Osteoblast (primary cell): Measurements from ENCODE around the gene COL20A1. TPM values are rescaled to one million over a fixed set of nuclear protein-coding genes. Genes with fewer than 3 reads are reported as not detected.
"Not testable (repeated sequence)": the region's sequence is repeated elsewhere in the genome, so short reads cannot be mapped to it uniquely, and the experiment has no call there.

ENCODE experiments used
- DNase-seq: peaks from one replicate; pipeline ENCODE4 v3.0.0; 2011; ENCODE audit warnings: low spot score, mixed read lengths; ENCODE audit not compliant: insufficient read length; ENCODE audit errors: missing footprints
- H2AFZ ChIP-seq: 2 replicates; pipeline ENCODE4 v1.6.0; 2011; ENCODE audit warnings: mild to moderate bottlenecking, low read length
- H3K27ac ChIP-seq: 2 replicates; pipeline ENCODE4 v1.5.1; 2011; ENCODE audit warnings: mild to moderate bottlenecking, low read depth, low read length, moderate library complexity
- H3K27me3 ChIP-seq: 2 replicates; pipeline ENCODE4 v1.6.0; 2012; ENCODE audit warnings: mild to moderate bottlenecking, control low read depth, inconsistent platforms, low read length, moderate library complexity; ENCODE audit not compliant: insufficient read depth
- H3K36me3 ChIP-seq: 2 replicates; pipeline ENCODE4 v1.5.1; 2011; ENCODE audit warnings: mild to moderate bottlenecking, low read length, control low read depth, moderate library complexity; ENCODE audit not compliant: insufficient read depth
- H3K4me1 ChIP-seq: 2 replicates; pipeline ENCODE4 v1.5.1; 2011; ENCODE audit warnings: mild to moderate bottlenecking, low read length, control low read depth, moderate library complexity; ENCODE audit not compliant: insufficient read depth
- H3K4me2 ChIP-seq: 2 replicates; pipeline ENCODE4 v1.6.0; 2011; ENCODE audit warnings: mild to moderate bottlenecking, low read length; ENCODE audit not compliant: insufficient read depth
- H3K4me3 ChIP-seq: fragments of 200-600 bp; sonication (generic); 3 replicates; pipeline ENCODE4 v1.5.1; 2012; ENCODE audit warnings: mild to moderate bottlenecking, low read length, inconsistent platforms; ENCODE audit not compliant: insufficient read depth
- H3K79me2 ChIP-seq: 2 replicates; pipeline ENCODE4 v1.6.0; 2012; ENCODE audit warnings: mild to moderate bottlenecking, low read length, control low read depth, inconsistent platforms; ENCODE audit not compliant: insufficient read depth
- H3K9me3 ChIP-seq: 2 replicates; pipeline ENCODE4 v1.5.1; 2011; ENCODE audit warnings: low read depth, low read length, control low read depth
- H4K20me1 ChIP-seq: 2 replicates; pipeline ENCODE4 v1.6.0; 2012; ENCODE audit warnings: mild to moderate bottlenecking, low read length, control low read depth; ENCODE audit not compliant: insufficient read depth
- total RNA-seq: library from RNA; depleted of rRNA; stranded (reverse); fragments of >200 nt; gene quantifications from 2 replicates; pipeline ENCODE4 v1.2.3, GENCODE V29; 2012
- TF ChIP-seq, protein P1 (sequence below): IDR thresholded peaks from 2 replicates; pipeline ENCODE4 v1.5.1; 2011; ENCODE audit warnings: mild to moderate bottlenecking, low read depth, low read length, moderate library complexity; ENCODE audit errors: extremely low read depth

COL20A1 gene
- total RNA-seq, 1 donor = not detected

DNA sequence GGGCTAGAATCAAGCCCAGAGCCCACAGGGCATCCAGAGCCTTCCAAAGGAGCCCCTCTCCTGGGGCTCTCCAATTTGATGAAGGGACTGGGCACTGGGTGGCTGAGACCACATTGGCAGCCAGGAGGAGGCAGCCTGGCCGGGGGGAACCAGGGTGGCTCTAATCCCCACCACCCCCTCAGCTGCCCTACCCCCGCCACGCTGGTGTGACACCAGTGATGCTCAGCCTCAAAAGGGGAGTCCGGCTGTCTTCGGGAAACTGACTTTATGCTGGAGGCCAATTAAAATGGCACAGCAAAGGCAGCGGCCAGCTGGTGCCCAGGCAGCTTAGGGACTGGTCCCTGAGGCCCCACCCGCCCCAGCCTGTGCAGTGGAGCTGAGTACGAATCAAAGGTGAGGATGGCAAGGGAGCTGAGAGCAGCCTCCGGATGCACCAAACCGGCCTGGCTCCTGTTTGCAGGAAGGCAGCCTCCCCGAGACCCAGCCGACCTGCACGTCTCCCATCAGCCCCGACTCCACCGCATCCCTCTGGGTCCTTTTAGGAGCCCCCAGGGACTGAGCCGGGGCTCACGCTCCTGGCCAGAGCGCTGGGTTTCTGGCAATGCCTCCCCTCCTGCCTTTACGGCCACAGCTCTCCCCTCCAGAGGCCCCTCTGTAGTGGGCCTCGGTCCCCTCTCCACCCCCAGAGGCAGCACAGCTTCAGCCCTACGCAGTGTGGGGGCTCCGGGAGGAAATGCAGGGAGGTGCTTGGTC lies 39.7 kb downstream of the COL20A1 start:
- H4K20me1 ChIP-seq = no peaks in the 10 kb centered on the region
- peaks cover 5% of the 10 kb centered on the region for H3K4me1 ChIP-seq
- no peaks in the 10 kb centered on the region for H3K36me3 ChIP-seq
- no peak overlapping the region for H2AFZ ChIP-seq
- H3K27me3 ChIP-seq = peaks cover 14% of the 10 kb centered on the region
- no peak overlapping the region for H3K4me3 ChIP-seq
- H3K79me2 ChIP-seq = no peaks in the 10 kb centered on the region
- H3K9me3 ChIP-seq = peaks cover 3% of the 10 kb centered on the region
- TF ChIP-seq, protein P1, sequence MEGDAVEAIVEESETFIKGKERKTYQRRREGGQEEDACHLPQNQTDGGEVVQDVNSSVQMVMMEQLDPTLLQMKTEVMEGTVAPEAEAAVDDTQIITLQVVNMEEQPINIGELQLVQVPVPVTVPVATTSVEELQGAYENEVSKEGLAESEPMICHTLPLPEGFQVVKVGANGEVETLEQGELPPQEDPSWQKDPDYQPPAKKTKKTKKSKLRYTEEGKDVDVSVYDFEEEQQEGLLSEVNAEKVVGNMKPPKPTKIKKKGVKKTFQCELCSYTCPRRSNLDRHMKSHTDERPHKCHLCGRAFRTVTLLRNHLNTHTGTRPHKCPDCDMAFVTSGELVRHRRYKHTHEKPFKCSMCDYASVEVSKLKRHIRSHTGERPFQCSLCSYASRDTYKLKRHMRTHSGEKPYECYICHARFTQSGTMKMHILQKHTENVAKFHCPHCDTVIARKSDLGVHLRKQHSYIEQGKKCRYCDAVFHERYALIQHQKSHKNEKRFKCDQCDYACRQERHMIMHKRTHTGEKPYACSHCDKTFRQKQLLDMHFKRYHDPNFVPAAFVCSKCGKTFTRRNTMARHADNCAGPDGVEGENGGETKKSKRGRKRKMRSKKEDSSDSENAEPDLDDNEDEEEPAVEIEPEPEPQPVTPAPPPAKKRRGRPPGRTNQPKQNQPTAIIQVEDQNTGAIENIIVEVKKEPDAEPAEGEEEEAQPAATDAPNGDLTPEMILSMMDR = no peak
- H3K4me2 ChIP-seq = no peak overlapping the region
- DNase-seq = no peak
- no peak overlapping the region for H3K27ac ChIP-seq

DNA sequence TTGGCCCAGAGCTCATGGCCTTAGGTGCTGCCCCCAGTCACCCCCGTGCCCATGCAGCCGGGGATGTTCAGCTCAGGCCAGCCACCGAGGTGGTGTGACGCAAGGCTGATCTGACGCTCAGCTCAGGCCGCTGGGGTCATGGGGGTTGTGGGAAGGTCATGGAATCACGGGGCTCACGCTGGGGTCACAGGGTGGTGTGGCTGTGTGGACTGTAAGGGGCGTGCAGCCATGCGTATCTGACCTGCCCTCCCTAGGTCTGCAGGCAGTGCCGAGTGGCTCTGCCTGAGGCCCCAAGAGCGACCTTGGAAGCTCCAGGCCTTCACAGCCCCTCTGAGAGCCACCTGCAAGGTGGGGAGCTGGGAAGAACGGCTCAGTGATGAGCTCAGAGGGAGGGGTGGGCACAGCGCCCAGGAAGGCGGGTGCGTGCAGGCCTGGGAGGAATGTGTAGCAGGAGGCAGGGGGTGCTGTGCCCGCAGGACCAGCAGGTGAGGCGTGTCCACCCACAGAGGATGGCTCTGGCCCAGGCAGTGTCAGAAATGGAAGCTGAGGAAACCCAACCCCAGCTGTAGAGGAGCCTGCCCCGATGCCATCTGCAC lies 40.4 kb downstream of the COL20A1 start:
- no peak overlapping the region for H2AFZ ChIP-seq
- peaks cover 14% of the 10 kb centered on the region for H3K27me3 ChIP-seq
- no peak for DNase-seq
- H3K9me3 ChIP-seq = peaks cover 3% of the 10 kb centered on the region
- no peaks in the 10 kb centered on the region for H4K20me1 ChIP-seq
- H3K4me2 ChIP-seq = no peak overlapping the region
- no peak overlapping the region for H3K4me3 ChIP-seq
- H3K36me3 ChIP-seq = no peaks in the 10 kb centered on the region
- peaks cover 12% of the 10 kb centered on the region for H3K4me1 ChIP-seq
- H3K79me2 ChIP-seq = no peaks in the 10 kb centered on the region
- no peak overlapping the region for H3K27ac ChIP-seq
- TF ChIP-seq, protein P1 = no peak

DNA sequence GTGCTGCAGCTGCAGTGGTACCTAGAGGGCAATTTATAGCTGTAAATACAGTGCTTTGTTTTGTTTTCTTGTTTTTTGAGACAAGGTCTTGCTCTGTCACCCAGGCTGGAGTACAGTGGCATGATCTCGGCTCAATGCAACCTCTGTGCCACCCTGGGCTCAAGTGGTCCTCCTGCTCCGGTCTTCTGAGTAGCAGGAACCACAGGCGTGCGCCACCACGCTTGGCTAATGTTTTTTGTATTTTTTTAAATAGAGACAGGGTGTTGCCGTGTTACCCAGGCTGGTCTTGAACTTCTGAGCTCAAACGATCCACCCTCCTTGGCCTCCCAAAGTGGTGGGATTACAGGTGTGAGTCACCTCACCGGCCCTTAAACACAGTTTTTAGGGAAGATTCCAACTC lies 41.4 kb downstream of the COL20A1 start:
- no peak for DNase-seq
- no peak overlapping the region for H2AFZ ChIP-seq
- peaks cover 3% of the 10 kb centered on the region for H3K9me3 ChIP-seq
- no peak overlapping the region for H3K4me2 ChIP-seq
- H3K27ac ChIP-seq = no peak overlapping the region
- TF ChIP-seq, protein P1 = no peak
- peaks cover 13% of the 10 kb centered on the region for H3K4me1 ChIP-seq
- no peaks in the 10 kb centered on the region for H4K20me1 ChIP-seq
- H3K27me3 ChIP-seq = peaks cover 17% of the 10 kb centered on the region
- no peak overlapping the region for H3K4me3 ChIP-seq
- H3K79me2 ChIP-seq = no peaks in the 10 kb centered on the region
- no peaks in the 10 kb centered on the region for H3K36me3 ChIP-seq

DNA sequence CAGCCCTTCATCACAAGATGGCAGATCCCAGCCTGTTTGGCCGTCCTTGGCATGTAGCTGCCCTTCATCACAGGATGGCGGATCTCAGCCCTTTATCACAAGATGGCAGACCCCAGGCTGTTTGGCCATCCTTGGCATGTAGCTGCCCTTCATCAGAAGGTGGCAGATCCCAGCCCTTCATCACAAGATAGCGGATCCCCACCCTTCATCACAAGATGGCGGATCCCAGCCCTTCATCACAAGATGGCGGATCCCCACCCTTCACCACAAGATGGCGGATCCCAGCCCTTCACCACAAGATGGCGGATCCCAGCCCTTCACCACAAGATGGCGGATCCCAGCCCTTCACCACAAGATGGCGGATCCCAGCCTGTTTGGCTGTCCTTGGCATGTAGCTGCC lies 42.1 kb downstream of the COL20A1 start:
- H3K4me3 ChIP-seq, H3K36me3 ChIP-seq, H3K79me2 ChIP-seq, H3K4me2 ChIP-seq, H4K20me1 ChIP-seq, H3K27ac ChIP-seq, DNase-seq, H2AFZ ChIP-seq, H3K9me3 ChIP-seq: not testable (repeated sequence)
- Histone ChIP-seq H3K4me1 (peaks cover 13% of the 10 kb centered on the region), H3K27me3 (peaks cover 17% of the 10 kb centered on the region)
